ENCODE results near the gene GRIP1.

GRIP1 gene

DNA sequence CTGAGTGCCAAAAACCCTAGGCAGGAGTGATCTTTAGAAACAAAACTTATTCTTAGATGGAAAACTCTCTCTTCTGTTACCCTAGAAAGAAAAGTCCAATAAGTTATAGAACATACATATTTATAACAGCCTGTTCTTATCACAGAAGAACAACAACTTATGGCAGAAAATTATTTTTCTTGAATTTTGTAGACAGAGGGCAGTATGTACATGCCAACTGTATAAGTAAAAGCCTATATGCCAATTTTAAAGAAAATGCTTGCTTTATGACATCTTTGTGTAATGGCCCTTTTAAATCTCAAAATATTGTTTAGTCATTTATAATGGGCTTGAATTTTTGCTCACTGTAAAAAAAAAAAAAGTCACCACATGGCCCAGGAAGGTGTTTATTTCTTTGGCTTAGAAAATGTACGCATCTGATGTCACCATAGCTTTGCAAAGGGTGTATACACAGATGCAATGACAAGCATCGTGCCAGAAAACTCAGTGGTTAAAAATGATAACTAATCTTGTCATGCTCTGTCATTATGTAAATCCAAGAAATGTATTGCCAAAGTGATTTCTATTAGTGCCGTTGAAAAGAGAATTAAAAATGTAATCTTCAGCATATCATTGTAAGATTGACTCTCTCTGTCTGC is 38.3 kb upstream of the GRIP1 start:
- Histone ChIP-seq H3K4me3 (replicated peaks; ENCODE audit: insufficient read depth, low read length) (no peak overlapping the region), H3K27me3 (ENCODE audit: insufficient read depth, poor library complexity, severe bottlenecking) (no peaks in the 10 kb centered on the region), H3K27ac (replicated peaks) (no peak overlapping the region)
- TF ChIP-seq GABPA (IDR thresholded peaks at IDR 0.05; ENCODE audit: low read depth) (no peak), POLR2AphosphoS5 (IDR thresholded peaks at IDR 0.05; ENCODE audit: low read depth) (no peak), SPI1 (IDR thresholded peaks at IDR 0.05; ENCODE audit: borderline replicate concordance, low read depth) (no peak)
- TF ChIP-seq, protein P1, sequence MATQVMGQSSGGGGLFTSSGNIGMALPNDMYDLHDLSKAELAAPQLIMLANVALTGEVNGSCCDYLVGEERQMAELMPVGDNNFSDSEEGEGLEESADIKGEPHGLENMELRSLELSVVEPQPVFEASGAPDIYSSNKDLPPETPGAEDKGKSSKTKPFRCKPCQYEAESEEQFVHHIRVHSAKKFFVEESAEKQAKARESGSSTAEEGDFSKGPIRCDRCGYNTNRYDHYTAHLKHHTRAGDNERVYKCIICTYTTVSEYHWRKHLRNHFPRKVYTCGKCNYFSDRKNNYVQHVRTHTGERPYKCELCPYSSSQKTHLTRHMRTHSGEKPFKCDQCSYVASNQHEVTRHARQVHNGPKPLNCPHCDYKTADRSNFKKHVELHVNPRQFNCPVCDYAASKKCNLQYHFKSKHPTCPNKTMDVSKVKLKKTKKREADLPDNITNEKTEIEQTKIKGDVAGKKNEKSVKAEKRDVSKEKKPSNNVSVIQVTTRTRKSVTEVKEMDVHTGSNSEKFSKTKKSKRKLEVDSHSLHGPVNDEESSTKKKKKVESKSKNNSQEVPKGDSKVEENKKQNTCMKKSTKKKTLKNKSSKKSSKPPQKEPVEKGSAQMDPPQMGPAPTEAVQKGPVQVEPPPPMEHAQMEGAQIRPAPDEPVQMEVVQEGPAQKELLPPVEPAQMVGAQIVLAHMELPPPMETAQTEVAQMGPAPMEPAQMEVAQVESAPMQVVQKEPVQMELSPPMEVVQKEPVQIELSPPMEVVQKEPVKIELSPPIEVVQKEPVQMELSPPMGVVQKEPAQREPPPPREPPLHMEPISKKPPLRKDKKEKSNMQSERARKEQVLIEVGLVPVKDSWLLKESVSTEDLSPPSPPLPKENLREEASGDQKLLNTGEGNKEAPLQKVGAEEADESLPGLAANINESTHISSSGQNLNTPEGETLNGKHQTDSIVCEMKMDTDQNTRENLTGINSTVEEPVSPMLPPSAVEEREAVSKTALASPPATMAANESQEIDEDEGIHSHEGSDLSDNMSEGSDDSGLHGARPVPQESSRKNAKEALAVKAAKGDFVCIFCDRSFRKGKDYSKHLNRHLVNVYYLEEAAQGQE (IDR thresholded peaks at IDR 0.05; ENCODE audit: insufficient replicate concordance, low read depth) = no peak
- TF ChIP-seq, protein P2, sequence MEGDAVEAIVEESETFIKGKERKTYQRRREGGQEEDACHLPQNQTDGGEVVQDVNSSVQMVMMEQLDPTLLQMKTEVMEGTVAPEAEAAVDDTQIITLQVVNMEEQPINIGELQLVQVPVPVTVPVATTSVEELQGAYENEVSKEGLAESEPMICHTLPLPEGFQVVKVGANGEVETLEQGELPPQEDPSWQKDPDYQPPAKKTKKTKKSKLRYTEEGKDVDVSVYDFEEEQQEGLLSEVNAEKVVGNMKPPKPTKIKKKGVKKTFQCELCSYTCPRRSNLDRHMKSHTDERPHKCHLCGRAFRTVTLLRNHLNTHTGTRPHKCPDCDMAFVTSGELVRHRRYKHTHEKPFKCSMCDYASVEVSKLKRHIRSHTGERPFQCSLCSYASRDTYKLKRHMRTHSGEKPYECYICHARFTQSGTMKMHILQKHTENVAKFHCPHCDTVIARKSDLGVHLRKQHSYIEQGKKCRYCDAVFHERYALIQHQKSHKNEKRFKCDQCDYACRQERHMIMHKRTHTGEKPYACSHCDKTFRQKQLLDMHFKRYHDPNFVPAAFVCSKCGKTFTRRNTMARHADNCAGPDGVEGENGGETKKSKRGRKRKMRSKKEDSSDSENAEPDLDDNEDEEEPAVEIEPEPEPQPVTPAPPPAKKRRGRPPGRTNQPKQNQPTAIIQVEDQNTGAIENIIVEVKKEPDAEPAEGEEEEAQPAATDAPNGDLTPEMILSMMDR (IDR thresholded peaks at IDR 0.05; ENCODE audit: insufficient read depth, low read length) = no peak
- no peak for DNase-seq (ENCODE audit: low read depth in 1 of 2, low spot score in 1 of 2)

DNA sequence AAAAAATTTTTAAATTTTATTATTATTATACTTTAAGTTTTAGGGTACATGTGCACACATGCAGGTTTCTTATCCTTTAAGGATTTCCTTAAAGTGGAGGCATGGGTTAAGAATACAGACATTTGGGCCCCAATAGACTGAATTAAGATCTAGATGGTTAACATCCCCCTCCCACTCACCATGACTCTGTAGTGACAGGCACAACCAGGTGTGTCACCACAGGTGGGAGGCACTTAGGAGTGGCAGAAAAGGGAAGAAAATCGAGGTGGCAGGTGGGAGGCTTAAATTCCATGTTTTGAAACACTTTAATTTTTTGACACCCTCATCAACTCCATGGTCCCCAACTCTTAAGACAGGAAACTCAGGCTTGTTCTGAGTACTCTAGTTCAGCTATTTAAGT is 37.6 kb upstream of the GRIP1 start:
- H3K4me3 ChIP-seq (replicated peaks; ENCODE audit: insufficient read depth, low read length) = no peak overlapping the region
- TF ChIP-seq GABPA (IDR thresholded peaks at IDR 0.05; ENCODE audit: low read depth) = no peak
- TF ChIP-seq SPI1 (IDR thresholded peaks at IDR 0.05; ENCODE audit: borderline replicate concordance, low read depth) = no peak
- no peaks in the 10 kb centered on the region for H3K27me3 ChIP-seq (ENCODE audit: insufficient read depth, poor library complexity, severe bottlenecking)
- no peak for DNase-seq (ENCODE audit: low read depth in 1 of 2, low spot score in 1 of 2)
- H3K27ac ChIP-seq (replicated peaks) = no peak overlapping the region

DNA sequence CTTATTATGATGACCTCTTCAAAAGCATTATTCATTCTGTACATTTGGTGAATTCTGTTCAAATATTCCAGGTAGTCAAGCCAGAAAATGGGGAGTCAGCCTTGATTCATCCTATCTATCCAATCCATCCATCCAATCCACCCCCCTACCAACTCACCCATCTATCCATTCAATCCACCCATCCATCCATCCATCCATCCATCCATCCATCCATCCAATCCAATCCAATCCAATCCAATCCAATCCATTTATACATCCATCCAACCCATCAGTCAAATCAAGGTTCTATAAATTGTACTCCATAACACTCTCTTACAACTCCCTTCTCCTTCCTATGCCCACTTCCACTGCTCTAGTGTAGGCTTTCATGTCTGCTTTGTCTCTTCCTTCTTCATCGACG is 35.8 kb upstream of the GRIP1 start:
- no peaks in the 10 kb centered on the region for H3K27me3 ChIP-seq (ENCODE audit: insufficient read depth, poor library complexity, severe bottlenecking)
- no peak overlapping the region for H3K4me3 ChIP-seq (replicated peaks; ENCODE audit: insufficient read depth, low read length)
- TF ChIP-seq, protein P1 (IDR thresholded peaks at IDR 0.05; ENCODE audit: insufficient replicate concordance, low read depth) = no peak
- TF ChIP-seq POLR2AphosphoS5 (IDR thresholded peaks at IDR 0.05; ENCODE audit: low read depth) = no peak
- no peak for TF ChIP-seq SPI1 (IDR thresholded peaks at IDR 0.05; ENCODE audit: borderline replicate concordance, low read depth)
- TF ChIP-seq GABPA (IDR thresholded peaks at IDR 0.05; ENCODE audit: low read depth) = no peak
- TF ChIP-seq, protein P2 (IDR thresholded peaks at IDR 0.05; ENCODE audit: insufficient read depth, low read length) = no peak
- H3K27ac ChIP-seq (replicated peaks) = no peak overlapping the region
- DNase-seq (ENCODE audit: low read depth in 1 of 2, low spot score in 1 of 2) = no peak

DNA sequence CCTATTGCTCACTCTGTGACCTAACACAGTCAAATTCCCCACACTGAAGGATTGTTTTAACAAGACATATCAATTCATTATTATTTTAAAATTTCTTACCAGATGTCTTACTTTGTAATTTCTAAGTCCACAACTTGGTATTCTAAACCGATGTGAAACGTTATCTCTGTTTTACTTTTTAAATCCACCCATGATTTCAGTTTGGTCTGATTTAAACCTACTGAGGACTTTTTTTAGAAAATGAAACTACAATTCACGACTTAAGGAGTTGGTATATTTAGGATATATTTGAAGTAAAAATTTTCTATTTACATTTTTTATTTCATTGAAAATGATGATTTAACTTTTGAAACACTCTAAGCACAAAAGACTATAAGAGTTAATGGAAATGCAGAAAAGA is 35.1 kb upstream of the GRIP1 start:
- no peak for DNase-seq (ENCODE audit: low read depth in 1 of 2, low spot score in 1 of 2)
- no peak for TF ChIP-seq GABPA (IDR thresholded peaks at IDR 0.05; ENCODE audit: low read depth)
- H3K27me3 ChIP-seq (ENCODE audit: insufficient read depth, poor library complexity, severe bottlenecking) = no peaks in the 10 kb centered on the region
- no peak overlapping the region for H3K4me3 ChIP-seq (replicated peaks; ENCODE audit: insufficient read depth, low read length)
- no peak overlapping the region for H3K27ac ChIP-seq (replicated peaks)

DNA sequence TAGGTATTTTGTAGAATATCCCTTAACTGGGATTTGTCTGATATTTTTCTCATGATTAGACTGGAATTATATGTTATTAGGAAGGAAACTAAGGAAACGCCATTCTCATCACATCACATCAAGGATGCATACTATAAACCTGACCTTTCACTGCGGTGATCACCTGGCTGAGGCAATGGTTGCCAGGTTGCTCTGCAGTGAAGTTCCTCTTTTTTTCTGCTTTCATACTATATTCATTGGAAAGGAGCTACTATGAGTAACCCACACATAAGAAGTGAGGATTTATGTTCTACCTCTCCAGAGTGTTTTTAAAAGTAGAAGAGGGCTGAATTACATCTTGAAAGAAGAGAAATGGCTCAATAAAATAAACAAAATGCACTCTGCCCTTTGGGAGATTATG is 31.0 kb upstream of the GRIP1 start:
- Histone ChIP-seq H3K4me3 (replicated peaks; ENCODE audit: insufficient read depth, low read length) (no peak overlapping the region), H3K27me3 (ENCODE audit: insufficient read depth, poor library complexity, severe bottlenecking) (peaks cover under 1% of the 10 kb centered on the region), H3K27ac (replicated peaks) (no peak overlapping the region)
- DNase-seq (ENCODE audit: low read depth in 1 of 2, low spot score in 1 of 2) = no peak
- 0 out of 2 replicates have a peak, but pooled peaks have one; percentile 6 for TF ChIP-seq SPI1 (IDR thresholded peaks at IDR 0.05; ENCODE audit: borderline replicate concordance, low read depth)
- TF ChIP-seq, protein P1 (IDR thresholded peaks at IDR 0.05; ENCODE audit: insufficient replicate concordance, low read depth) = no peak
